GM21786 (cell line): ENCODE results near the gene CAVIN2.

Source experiments
- ATAC-seq: cut with Tn5 transposase; IDR thresholded peaks from one replicate; pipeline ENCODE4 v1.9.1; 2021; ENCODE audit not compliant: unreplicated experiment

Gene CAVIN2

DNA sequence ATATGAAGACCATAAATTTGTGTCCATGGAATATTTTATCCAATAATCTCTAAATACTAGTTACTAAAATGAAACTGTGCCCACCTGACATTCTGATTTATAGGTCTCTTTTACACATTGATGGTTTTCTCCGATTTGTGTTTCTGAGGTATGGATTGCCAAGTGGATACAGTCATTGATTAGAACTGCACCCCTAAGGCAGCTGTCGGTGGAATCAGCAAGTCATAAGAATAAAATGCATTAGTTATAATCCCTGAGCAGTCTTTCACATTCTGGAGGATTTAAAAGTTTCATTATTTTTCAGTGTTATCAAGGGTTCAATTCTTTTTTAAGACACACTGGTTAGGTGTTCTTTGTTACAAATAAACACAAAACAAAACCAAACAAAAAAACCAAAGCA lies 6.0 kb downstream of the CAVIN2 start:
- ATAC-seq = no peak

GRCh38 chr2:191839918-191840804 lies 6.7 kb downstream of the CAVIN2 start:
- ATAC-seq = no peak

DNA sequence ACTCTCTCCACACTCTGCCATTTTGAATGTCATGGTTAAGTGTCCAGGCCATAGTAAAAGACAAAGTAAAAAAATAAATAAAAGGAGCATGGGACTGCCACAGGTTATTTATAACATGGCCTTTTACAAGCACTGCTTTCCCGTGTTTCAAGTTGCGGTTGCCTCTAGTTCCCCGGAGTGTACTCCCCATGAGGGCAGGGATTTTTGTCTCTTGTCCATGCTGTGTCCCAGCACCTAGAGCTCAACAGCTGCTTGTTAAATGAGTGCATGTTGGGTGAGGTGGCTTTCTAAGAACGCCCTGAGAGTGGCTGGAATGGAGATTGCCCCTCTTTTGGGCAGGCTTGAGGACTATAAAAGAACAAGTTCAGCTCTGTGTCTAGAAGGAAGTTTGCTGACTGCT lies 8.4 kb downstream of the CAVIN2 start:
- ATAC-seq = no peak

- ATAC-seq = peak; percentile 47
Observed at GRCh38 chr2:191836853-191837769, 9.8 kb downstream of the CAVIN2 start.

GRCh38 chr2:191836471-191836852 lies 10.4 kb downstream of the CAVIN2 start:
- ATAC-seq = no peak

GRCh38 chr2:191835539-191836350 lies 11.1 kb downstream of the CAVIN2 start:
- ATAC-seq = no peak

- no peak for ATAC-seq
Observed at GRCh38 chr2:191835100-191835499, 11.8 kb downstream of the CAVIN2 start.

- no peak for ATAC-seq
Observed at GRCh38 chr2:191833356-191833755, 13.5 kb downstream of the CAVIN2 start.

GRCh38 chr2:191832668-191833067 lies 14.2 kb downstream of the CAVIN2 start:
- ATAC-seq = no peak

- ATAC-seq = no peak
Observed at GRCh38 chr2:191831410-191831994, 15.4 kb downstream of the CAVIN2 start.

GRCh38 chr2:191824398-191824797 lies 22.5 kb downstream of the CAVIN2 start:
- no peak for ATAC-seq

DNA sequence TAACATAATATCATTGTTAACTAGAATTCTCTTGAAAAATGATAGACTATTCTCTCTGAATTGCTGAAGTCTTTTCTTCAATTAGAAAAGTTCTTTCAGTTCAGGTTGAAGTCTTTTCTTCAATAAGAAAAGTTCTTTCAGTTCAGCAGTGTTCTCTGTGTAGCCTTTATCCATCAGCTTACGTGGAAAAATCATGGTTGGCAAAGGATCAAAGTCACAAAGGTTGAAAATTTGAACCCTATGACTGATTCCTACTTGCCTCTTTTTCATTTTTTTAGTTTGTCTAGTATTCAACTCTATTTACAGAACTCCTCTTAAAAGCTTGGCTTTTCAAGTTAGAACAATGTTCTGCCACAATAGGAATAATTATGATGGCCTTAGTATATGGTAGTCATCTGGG lies 25.8 kb downstream of the CAVIN2 start:
- ATAC-seq = no peak

- no peak for ATAC-seq
Observed at GRCh38 chr2:191818725-191819350, 28.1 kb downstream of the CAVIN2 start.

DNA sequence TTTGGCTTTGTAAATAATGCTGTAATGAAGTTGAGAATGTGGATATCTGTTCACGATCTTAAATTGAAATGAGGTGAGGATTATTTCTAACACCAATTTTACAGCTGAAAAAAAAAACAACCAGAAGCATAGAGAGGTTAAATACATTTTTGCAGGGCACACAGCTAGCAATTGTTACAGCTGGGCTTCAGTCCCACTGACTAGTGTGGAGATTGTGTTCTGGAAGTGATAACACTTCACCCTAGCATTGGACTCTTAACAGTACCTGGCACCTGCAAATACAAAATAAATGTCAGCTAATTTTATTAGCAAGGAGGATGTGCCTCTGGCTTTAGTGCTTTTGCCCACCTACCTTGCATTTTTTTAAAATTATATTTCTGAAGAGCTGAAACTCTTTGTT lies 28.8 kb downstream of the CAVIN2 start:
- no peak for ATAC-seq

DNA sequence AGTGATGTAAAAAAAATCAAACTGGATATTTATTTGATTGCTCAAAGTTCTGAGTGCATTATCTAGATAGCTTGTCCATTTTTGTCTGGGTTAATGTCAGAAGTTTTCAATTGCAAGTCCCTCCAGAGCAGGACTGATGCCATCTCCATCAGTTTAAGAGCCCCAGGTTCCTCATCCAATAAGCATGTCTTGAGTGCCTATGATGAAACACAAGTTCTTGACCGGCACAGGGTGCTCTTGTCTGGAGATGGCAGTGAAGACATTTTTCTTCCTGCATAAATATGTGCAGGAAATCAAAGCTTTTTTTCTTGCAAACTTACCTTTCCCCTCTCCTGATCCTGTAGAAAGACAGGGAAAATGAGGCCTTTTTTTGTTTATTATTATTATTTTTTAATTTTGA lies 31.9 kb downstream of the CAVIN2 start:
- no peak for ATAC-seq

DNA sequence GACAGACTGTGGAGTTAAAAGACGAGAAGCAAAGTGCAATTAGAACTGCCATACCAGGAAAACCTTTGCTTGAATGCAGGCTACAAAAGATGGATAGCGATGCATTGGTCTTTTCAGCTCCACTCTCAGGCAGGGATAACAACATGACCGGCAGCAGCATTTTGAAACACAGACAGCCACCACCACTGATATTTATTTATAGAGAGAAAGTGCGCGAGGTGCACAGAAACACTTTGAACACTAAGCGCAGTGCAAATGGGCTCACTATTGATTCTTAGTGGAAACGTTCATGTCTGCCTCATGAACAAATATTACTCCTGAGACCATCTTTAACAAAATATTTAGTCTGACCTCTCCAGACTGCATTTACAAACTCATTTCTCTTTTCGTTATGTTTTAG lies 32.9 kb downstream of the CAVIN2 start:
- ATAC-seq = no peak

DNA sequence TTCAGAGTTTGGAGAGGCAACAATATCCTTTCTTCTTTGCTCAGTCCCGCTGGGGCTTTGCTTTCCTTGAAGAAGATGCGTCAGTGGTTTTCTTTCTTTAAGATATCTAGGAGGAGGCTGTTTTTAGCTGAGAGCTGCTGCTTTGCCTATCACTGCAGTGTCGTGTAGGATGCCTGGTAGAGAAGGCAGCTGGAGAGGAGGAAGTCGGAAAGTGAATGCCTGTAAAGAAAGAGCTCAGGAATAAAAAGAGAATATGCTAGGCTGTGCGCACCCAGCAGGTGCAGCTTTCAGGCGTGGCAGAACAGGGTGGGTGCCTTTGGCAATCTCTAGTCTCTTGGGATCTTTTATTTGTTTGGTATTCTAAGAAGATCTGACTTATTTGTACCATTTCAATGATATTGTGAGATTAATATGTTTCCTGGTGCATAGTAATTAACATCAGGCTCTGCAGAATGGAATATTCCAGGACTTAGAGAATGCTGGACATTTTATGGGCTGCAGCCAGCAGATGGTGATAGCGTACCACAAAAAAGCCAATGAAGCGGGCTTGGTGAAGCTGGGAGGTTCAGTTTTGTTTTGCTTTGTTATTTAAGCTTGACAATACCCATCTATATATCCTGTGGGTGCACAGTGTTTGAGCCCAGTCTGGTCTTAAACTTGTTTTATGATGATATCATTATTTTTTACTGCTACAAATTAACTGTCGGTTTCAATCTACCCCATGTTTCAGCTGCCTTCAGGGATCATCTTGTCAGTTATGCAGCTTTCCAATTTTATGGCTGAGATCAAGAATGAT lies 34.9 kb downstream of the CAVIN2 start:
- peak; percentile 86 for ATAC-seq

GRCh38 chr2:191806396-191806795 lies 40.5 kb downstream of the CAVIN2 start:
- no peak for ATAC-seq

GRCh38 chr2:191804766-191805165 lies 42.1 kb downstream of the CAVIN2 start:
- ATAC-seq = no peak
